RPMI7951 (cell line): Measurements from ENCODE around the gene PAX3. TPM values are rescaled to one million over a fixed set of nuclear protein-coding genes. Genes with fewer than 3 reads are reported as not detected.
"Not testable (repeated sequence)": the region's sequence is repeated elsewhere in the genome, so short reads cannot be mapped to it uniquely, and the experiment has no call there.

Experiments
- DNase-seq: peaks from one replicate; pipeline ENCODE4 v3.0.0-alpha.2; 2012; ENCODE audit warnings: low read depth
- total RNA-seq: library from RNA; depleted of rRNA; stranded (reverse); fragments of >200 nt; shearing (Covaris generic); gene quantifications from 2 replicates; pipeline ENCODE4 v1.2.3, GENCODE V29; 2014

PAX3 gene
- total RNA-seq, 1 experiment from 2014 or later = 35.4 TPM

GRCh38 chr2:222214885-222215284 lies 83.9 kb downstream of the PAX3 start:
- DNase-seq = no peak

- DNase-seq = no peak
Measured at GRCh38 chr2:222213049-222213448, 85.7 kb downstream of the PAX3 start.

GRCh38 chr2:222212571-222212970 lies 86.2 kb downstream of the PAX3 start:
- DNase-seq = peak; percentile 7

- peak; percentile 81 for DNase-seq
Measured at GRCh38 chr2:222208010-222208690, 90.6 kb downstream of the PAX3 start.

- no peak for DNase-seq
Measured at GRCh38 chr2:222205136-222205535, 93.7 kb downstream of the PAX3 start.

- DNase-seq = no peak
Measured at GRCh38 chr2:222203041-222203440, 95.8 kb downstream of the PAX3 start.

- peak; percentile 30 for DNase-seq
Measured at GRCh38 chr2:222196159-222196558, 102.6 kb downstream of the PAX3 start.

- DNase-seq = no peak
Measured at GRCh38 chr2:222194669-222195068, 104.1 kb downstream of the PAX3 start.

- peak; percentile 25 for DNase-seq
Measured at GRCh38 chr2:222193328-222193983, 105.3 kb downstream of the PAX3 start.

GRCh38 chr2:222180619-222181018 lies 118.2 kb downstream of the PAX3 start:
- peak; percentile 64 for DNase-seq

- no peak for DNase-seq
Measured at GRCh38 chr2:222179592-222179991, 119.2 kb downstream of the PAX3 start.

- DNase-seq = no peak
Measured at GRCh38 chr2:222178450-222178849, 120.3 kb downstream of the PAX3 start.

- DNase-seq = no peak
Measured at GRCh38 chr2:222176890-222177289, 121.9 kb downstream of the PAX3 start.

- no peak for DNase-seq
Measured at GRCh38 chr2:222174450-222174849, 124.3 kb downstream of the PAX3 start.

- peak; percentile 64 for DNase-seq
Measured at GRCh38 chr2:222169346-222169745, 129.5 kb downstream of the PAX3 start.

- no peak for DNase-seq
Measured at GRCh38 chr2:222167762-222168161, 131.0 kb downstream of the PAX3 start.

- DNase-seq = no peak
Measured at GRCh38 chr2:222160944-222161343, 137.9 kb downstream of the PAX3 start.

GRCh38 chr2:222160125-222160524 lies 138.7 kb downstream of the PAX3 start:
- DNase-seq = no peak

- DNase-seq = no peak
Measured at GRCh38 chr2:222159221-222159620, 139.6 kb downstream of the PAX3 start.

GRCh38 chr2:222155003-222155664 lies 143.7 kb downstream of the PAX3 start:
- DNase-seq = not testable (repeated sequence)
